OCI-LY1 (cell line): ENCODE measurements around the gene PLCD3.

Source experiments
- EZH2 ChIP-seq: fragments of 200-600 bp; sonication (generic), shearing (Covaris generic); IDR thresholded peaks from 2 replicates; pipeline ENCODE4 v1.8.0; 2017; ENCODE audit warnings: borderline replicate concordance, mixed run types, mild to moderate bottlenecking, antibody characterized with exemption, low read length, moderate library complexity, mixed read lengths
- TF ChIP-seq, protein P1 (sequence below): fragments of 200-600 bp; sonication (generic), shearing (Covaris generic); IDR thresholded peaks from 2 replicates; pipeline ENCODE4 v1.5.1; 2017; ENCODE audit warnings: mild to moderate bottlenecking, antibody characterized with exemption, low read length, moderate library complexity, mixed read lengths

DNA sequence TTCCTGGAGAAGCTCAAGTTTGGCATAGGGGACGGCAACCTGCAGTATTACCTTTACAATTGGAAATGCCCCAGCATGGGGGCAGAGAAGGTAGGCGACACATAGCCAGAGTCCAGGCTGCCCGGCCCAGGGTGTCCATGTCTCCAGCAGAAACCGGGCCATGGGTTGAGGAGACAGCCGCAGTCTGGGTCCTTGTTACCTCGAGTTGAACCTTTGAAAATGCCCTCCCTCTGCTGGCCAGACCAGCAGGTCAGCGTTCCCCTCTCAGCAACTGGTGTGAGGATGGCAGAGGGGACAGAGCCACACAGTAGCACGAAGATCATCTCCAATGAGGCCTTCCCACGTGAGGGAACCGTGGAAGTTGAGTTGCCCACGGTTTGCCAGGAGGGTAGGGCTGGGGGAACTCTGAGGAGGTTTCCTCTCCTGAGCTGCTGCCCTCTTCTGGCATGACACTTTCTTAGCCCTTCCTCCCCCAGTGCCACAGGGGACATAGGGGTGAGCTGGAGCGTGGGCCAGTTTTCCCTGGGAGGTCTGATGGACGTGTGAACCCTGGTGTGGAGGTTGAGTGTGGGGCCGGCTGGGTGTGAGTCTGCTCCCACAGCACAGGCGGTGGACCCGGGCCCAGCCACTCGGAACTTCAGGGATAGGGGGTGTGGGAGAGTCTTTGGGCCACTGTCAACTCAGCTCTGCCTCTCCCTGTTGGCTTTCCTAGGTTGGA, 27.2 kb downstream of the PLCD3 start:
- TF ChIP-seq, protein P1, sequence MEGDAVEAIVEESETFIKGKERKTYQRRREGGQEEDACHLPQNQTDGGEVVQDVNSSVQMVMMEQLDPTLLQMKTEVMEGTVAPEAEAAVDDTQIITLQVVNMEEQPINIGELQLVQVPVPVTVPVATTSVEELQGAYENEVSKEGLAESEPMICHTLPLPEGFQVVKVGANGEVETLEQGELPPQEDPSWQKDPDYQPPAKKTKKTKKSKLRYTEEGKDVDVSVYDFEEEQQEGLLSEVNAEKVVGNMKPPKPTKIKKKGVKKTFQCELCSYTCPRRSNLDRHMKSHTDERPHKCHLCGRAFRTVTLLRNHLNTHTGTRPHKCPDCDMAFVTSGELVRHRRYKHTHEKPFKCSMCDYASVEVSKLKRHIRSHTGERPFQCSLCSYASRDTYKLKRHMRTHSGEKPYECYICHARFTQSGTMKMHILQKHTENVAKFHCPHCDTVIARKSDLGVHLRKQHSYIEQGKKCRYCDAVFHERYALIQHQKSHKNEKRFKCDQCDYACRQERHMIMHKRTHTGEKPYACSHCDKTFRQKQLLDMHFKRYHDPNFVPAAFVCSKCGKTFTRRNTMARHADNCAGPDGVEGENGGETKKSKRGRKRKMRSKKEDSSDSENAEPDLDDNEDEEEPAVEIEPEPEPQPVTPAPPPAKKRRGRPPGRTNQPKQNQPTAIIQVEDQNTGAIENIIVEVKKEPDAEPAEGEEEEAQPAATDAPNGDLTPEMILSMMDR, result no peak
- TF ChIP-seq EZH2, result no peak
